Stimulated activated CD8-positive, alpha-beta memory T cell treated with anti-CD3 and anti-CD28 coated beads, Interleukin-4, amount 100 ng/mL, for 24 hours (primary cell): ENCODE data around the gene BACH2.
"Not testable (repeated sequence)": the region's sequence is repeated elsewhere in the genome, so short reads cannot be mapped to it uniquely, and the experiment has no call there.

ENCODE experiments used
- DNase-seq: peaks from one replicate; pipeline ENCODE4 v3.0.0-alpha.2; 2020; ENCODE audit warnings: low read depth

The BACH2 gene

GRCh38 chr6:90124874-90125510 is 171.7 kb downstream of the BACH2 start:
- no peak for DNase-seq

- DNase-seq, result no peak
Observed at GRCh38 chr6:90123831-90124230, 172.8 kb downstream of the BACH2 start.

DNA sequence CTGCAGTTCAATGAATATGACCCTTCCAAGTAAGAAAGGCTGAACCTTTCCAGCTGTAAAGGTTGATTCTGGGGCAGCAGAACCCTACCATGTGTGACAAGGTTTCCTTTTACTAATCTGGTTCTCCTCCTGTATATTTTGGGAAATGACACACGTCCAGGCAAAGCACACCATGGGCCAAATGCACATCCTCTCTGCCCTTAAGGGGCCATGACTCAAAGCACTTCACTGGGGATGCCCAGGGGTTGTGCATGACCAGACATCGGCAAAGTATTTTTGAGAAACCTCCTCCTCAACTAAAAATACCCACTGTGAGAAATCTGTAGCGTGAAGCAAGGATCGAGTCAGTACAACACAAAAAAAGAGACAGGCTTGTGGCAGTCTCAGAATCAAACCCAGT is 174.7 kb downstream of the BACH2 start:
- no peak for DNase-seq

- no peak for DNase-seq
Observed at GRCh38 chr6:90120327-90120726, 176.3 kb downstream of the BACH2 start.

DNA sequence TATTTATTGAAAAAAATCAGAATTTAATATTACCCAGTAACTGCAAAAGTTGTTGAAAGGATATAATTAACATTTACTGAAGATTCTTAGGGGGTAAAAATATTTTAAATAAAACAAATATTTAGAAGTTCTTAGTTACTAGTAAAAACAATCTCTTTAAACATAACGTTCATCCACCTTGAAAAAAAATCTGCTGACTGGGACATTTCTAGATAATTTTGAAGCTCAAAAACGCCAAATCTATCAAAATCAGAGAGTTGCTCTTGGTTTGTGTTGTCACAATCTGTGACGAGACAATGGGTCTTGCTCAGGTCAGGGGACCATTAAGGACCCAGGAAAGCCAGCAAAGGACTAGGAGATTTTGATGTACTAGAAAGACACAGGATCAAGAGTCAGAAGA is 177.0 kb downstream of the BACH2 start:
- DNase-seq, result no peak

DNA sequence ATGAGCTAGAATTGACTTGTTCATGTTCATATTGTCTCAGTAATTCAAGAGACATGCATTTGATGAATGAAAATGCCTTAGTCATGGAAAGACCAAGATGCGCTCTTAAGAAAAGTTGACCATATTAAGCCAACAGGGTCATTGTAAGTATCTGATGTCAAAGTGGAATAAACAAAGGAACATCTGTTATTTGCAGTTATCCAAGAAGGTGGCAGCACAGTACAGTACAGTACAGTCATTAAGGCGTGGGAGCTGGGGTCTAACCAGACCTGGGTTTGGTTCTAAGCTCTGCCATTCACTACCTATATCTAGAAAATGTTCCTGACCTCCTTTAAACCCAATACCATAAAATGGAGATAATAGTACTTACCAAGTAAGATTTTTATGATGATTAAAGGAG is 178.1 kb downstream of the BACH2 start:
- DNase-seq, result no peak

DNA sequence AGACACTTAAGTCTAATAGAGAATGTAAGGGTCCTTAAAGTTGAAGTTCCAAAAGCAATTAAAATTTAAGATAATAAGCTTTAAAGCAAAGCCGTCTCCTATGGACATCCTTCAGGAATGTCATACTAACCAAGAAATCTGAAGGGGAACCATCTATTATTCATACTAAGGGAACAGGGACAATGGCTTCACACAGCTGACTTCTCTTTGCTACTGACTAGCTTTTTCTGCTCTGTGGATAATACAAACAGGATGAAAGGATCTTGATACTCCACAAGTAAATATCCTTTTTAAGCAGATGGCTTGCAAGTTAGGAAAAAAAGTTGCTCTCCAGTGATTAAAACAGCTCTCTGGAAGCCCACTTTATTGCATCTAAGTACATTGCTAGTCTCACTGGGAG is 178.6 kb downstream of the BACH2 start:
- no peak for DNase-seq

GRCh38 chr6:90116126-90116525 is 180.5 kb downstream of the BACH2 start:
- not testable (repeated sequence) for DNase-seq

- DNase-seq, result no peak
Observed at GRCh38 chr6:90113389-90113788, 183.3 kb downstream of the BACH2 start.

DNA sequence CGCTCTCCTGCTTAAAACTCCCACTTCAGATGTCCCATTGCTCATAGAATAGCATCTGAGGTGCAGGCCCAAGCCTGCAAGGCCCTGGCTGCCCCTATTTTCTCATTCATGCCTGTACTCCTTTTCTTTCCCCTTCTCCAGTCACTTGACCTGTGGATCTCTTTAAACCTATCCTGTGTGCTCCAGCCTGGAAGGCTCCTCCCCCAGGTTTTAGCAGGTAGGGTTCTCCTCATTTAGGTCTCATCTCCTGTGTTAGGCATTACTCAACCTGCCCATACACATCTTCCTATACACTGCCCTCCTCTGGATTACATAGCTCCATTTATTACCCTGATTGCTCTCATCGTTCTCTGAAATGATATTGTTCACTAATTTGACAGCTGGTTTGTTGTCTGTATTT is 185.3 kb downstream of the BACH2 start:
- no peak for DNase-seq

GRCh38 chr6:90110971-90111370 is 185.7 kb downstream of the BACH2 start:
- DNase-seq, result peak; percentile 55

DNA sequence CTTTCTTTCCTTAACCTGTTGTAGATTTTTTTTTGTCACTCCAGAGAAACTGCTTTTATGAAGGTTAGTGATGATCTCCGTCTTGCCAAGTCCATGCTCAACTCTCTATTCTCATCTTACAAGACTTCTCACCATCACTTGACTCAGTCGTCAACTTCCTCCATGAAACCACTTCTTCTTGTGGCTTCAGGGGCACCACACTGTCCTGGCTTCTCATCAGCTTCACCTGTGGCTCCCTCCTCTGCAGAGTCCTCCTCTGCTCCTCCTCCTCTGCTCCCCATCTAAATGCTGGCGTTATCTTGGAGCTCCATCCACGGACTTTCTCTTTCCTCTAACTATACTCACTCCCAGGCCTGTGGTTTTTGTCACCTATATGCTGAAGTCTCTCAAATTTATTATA is 187.5 kb downstream of the BACH2 start:
- DNase-seq, result no peak

DNA sequence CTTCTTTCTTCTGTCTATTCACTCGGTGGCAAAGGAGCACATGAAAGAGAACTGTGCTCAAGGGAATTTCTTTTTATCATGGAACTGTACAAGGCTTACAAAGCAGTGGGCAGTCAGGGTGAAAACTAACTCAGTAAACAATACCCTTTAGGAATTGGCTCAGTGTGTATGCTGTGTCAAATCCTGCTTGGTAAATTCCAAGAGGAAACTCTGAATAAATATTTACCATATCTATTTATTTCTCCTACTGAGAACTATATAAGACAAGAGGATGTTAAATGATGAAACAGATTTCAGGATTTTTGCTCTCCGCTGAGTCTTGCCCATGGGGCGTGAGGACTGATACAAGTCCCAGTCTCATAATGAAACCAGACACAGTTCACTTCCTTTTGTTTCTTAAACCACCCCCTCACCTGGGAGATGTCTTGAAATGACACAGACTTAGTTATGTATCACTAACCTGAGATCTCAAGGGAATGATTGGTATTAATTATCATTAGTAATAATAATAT is 188.8 kb downstream of the BACH2 start:
- no peak for DNase-seq

- no peak for DNase-seq
Observed at GRCh38 chr6:90107371-90107770, 189.3 kb downstream of the BACH2 start.

DNA sequence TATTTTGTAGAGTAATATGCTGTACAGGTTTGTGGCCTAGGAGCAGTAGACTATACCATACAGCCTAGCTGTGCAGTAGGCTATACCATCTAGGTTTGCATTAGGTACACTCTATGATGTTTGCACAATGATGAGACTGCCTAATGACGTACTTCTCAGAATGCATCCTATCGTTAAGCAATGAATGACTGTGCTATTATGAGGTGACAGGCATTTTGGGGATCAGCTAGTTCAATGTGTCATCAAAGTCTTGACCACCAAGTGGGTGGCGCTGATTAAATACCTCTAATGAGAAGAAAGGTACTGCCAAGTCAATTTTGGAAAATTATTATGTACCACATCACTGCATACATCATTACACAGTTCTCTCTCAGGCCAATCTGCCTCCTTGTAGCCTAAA is 190.2 kb downstream of the BACH2 start:
- no peak for DNase-seq

- no peak for DNase-seq
Observed at GRCh38 chr6:90105506-90106170, 191.0 kb downstream of the BACH2 start.

GRCh38 chr6:90103056-90103800 is 193.4 kb downstream of the BACH2 start:
- no peak for DNase-seq

GRCh38 chr6:90101403-90101802 is 195.2 kb downstream of the BACH2 start:
- DNase-seq, result no peak

GRCh38 chr6:90100059-90100665 is 196.5 kb downstream of the BACH2 start:
- no peak for DNase-seq

DNA sequence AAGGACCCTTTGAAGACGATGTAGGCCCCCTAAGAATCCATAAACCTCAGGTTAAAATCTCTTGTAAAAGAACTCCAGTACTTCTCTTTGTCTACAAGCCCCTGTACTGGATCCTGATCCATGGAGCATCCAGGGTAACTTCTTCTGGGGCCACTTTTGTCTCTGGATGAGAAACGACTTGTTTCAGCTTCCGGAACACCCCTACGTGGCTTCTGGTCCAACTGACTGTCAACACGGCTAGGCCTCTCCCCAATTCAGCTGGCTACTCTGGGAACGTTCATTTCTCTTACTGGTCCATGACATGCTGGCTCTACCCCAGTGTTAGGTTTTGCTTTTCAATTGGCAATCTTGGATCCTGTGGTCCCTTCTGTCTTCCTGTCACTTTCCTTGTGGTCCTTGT is 198.0 kb downstream of the BACH2 start:
- DNase-seq, result no peak

- no peak for DNase-seq
Observed at GRCh38 chr6:90098001-90098531, 198.6 kb downstream of the BACH2 start.

DNA sequence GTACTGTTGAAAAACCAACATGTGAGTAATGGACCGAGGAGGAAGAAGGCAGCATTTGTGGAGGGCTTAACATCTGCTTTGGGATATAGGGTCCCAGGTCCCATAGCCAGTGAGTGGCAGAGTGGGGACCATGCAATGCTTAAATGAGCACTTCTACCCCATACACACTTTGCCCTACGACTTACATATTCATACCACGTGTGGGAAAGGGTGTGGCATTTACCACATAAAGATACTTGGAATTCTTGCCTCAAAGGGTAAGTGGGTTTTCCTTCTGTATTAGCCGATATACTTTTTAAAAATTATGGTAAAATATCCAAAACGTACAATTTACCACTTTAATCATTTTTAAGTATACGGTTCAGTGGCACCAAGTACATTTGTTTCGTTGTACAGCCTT is 199.3 kb downstream of the BACH2 start:
- no peak for DNase-seq
